Limb (tissue), 2 donors: ENCODE results near the gene ANXA2R.
"Not testable (repeated sequence)": the region's sequence is repeated elsewhere in the genome, so short reads cannot be mapped to it uniquely, and the experiment has no call there.

Experiments used
- DNase-seq, 2 donors: peaks; one replicate each; pipeline ENCODE4 v3.0.0-alpha.2; 2016; ENCODE audit errors: extremely low spot score in 2 of 2

ANXA2R gene

GRCh38 chr5:43061352-43062075 lies 21.4 kb upstream of the ANXA2R start:
- DNase-seq: no peak

- DNase-seq: not testable (repeated sequence)
Measured at GRCh38 chr5:43060020-43060419, 19.9 kb upstream of the ANXA2R start.

GRCh38 chr5:43055098-43055497 lies 15.0 kb upstream of the ANXA2R start:
- DNase-seq: not testable (repeated sequence)

- DNase-seq: no peak
Measured at GRCh38 chr5:43051684-43052083, 11.6 kb upstream of the ANXA2R start.

GRCh38 chr5:43050384-43050783 lies 10.3 kb upstream of the ANXA2R start:
- DNase-seq: no peak

GRCh38 chr5:43049236-43049635 lies 9.1 kb upstream of the ANXA2R start:
- DNase-seq: no peak

GRCh38 chr5:43046474-43046873 lies 6.4 kb upstream of the ANXA2R start:
- no peak for DNase-seq

- no peak for DNase-seq
Measured at GRCh38 chr5:43045236-43045635, 5.1 kb upstream of the ANXA2R start.

GRCh38 chr5:43044181-43044914 lies 4.2 kb upstream of the ANXA2R start:
- peak in 1 of 2 donors; percentile 43 for DNase-seq

GRCh38 chr5:43043400-43043756 lies 3.3 kb upstream of the ANXA2R start:
- no peak for DNase-seq

GRCh38 chr5:43042626-43043399 lies 2.7 kb upstream of the ANXA2R start:
- DNase-seq: peak in 1 of 2 donors; percentile 72

- DNase-seq: peak; percentile 40 to 80
Measured at GRCh38 chr5:43042176-43042625, 2.1 kb upstream of the ANXA2R start.

- DNase-seq: peak; percentile 22 to 74
Measured at GRCh38 chr5:43041669-43042175, 1.6 kb upstream of the ANXA2R start.

GRCh38 chr5:43041110-43041668 lies 1.1 kb upstream of the ANXA2R start:
- peak in 1 of 2 donors; percentile 53 for DNase-seq

GRCh38 chr5:43039471-43040286 lies 440 bp downstream of the ANXA2R start:
- peak in 1 of 2 donors; percentile 69 for DNase-seq

- no peak for DNase-seq
Measured at GRCh38 chr5:43039152-43039470, 1.0 kb downstream of the ANXA2R start.

GRCh38 chr5:43038496-43038989 lies 1.6 kb downstream of the ANXA2R start:
- DNase-seq: peak in 1 of 2 donors; percentile 50

GRCh38 chr5:43037636-43038495 lies 2.3 kb downstream of the ANXA2R start:
- DNase-seq: peak; percentile 34 to 50

- DNase-seq: peak in 1 of 2 donors; percentile 61
Measured at GRCh38 chr5:43036856-43037635, 3.1 kb downstream of the ANXA2R start.
